ENCODE measurements around the gene TMC8.

- TF ChIP-seq POLR2AphosphoS5 (IDR thresholded peaks at IDR 0.05; ENCODE audit: borderline replicate concordance, low read depth, low read length) (no peak), EZH2 (IDR thresholded peaks at IDR 0.05) (no peak), FOXP2 (optimal IDR thresholded peaks at IDR 0.05; ENCODE audit: control extremely low read depth, extremely low read length, insufficient read depth) (no peak)
Observed at GRCh38 chr17:78089576-78090281, 40.8 kb upstream of the TMC8 start.
